HG03565 (cell line): ENCODE results near the gene JHY.

ENCODE experiments used
- ATAC-seq: cut with Tn5 transposase; IDR thresholded peaks from one replicate; pipeline ENCODE4 v1.9.1; 2021; ENCODE audit warnings: mild to moderate bottlenecking, moderate library complexity; ENCODE audit not compliant: unreplicated experiment

The JHY gene

GRCh38 chr11:123000721-123001120 is 118.2 kb downstream of the JHY start:
- no peak for ATAC-seq

- ATAC-seq: no peak
Measured at GRCh38 chr11:123006860-123007542, 124.4 kb downstream of the JHY start.
